HG02763 (cell line): ENCODE results near the gene PDE6C.

Experiments
- ATAC-seq: cut with Tn5 transposase; IDR thresholded peaks from one replicate; pipeline ENCODE4 v1.9.1; 2021; ENCODE audit warnings: mild to moderate bottlenecking, moderate library complexity; ENCODE audit not compliant: unreplicated experiment

PDE6C gene

DNA sequence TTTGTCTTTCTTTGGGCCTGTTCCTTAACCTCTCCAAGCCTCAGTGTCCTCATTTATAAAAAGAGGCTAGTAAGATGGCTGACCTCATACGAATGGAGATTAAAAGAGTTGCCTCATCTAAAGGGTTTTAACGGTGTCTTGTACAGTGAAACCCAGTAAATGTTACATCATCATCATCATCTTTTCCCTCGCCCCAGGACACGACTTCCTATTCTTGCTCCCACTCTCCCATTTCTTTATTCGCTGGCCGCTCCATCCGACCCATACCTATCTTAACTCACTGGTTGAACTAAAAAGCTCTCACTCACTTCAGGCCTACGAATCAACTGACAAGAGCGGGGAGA, 89.5 kb downstream of the PDE6C start:
- ATAC-seq, result peak; percentile 19

DNA sequence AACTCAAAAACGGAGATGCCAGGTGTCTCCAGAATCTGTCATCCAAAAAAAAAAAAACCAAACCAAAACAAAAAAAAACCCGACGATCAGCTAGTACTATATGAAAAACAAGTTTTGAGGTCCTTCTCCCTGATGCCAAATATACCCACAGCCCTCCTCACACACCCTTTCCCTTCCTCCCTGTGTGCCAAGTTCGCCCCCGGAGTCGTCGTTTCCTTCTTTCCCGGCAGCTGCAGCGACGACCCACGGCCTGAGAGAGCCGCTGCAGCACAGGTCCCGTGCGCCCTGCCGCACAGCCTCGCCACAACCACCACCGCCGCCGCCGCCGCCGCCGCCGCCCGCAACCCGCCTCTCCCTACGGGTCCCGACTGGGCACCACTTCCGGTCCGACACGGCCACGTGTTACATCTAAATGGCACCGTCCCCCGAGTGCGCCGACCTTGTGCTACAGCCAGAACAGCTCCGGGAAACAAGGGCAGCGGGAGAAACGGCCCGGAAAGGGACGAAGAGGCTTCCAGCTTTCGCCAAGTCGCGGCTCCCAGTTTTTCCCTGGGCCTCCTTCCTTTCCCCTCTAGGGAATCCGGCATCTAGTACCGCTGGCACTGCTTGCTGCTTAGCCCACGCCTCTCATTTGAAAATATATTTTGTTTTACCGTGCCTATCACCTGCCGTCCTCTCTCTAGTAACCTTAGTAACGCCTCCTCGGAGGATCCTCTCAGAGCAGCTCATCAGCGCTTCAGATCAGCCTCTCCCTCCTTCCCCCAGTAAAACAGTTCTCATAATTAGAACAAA, 90.1 kb downstream of the PDE6C start, which contains the start of gene FRA10AC1:
FRA10AC1 (minus strand) TSS at position 383 of the 792 bp plus-strand sequence. CDS start 2,486 bp downstream, outside the sequence.
- peak; percentile 90 for ATAC-seq

DNA sequence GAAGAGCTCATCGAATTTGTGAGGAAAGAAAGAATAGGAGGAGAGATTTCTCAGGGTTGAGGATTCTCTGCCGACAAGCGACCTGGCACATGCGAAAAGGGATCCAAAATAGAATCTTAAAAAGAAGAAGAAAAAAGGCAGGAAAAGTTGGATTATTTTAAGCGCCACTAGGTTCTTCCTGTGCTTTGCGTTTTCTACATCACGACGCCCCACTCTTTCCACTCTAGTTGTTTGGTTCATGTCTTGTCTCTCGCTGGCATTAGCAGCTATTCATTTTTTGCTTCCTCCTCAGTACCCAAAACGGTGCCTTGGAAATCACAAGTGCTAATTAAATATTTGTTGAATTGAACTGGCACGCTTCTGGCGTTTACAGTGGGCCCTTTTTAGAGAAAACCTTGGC, 90.7 kb downstream of the PDE6C start:
- no peak for ATAC-seq

DNA sequence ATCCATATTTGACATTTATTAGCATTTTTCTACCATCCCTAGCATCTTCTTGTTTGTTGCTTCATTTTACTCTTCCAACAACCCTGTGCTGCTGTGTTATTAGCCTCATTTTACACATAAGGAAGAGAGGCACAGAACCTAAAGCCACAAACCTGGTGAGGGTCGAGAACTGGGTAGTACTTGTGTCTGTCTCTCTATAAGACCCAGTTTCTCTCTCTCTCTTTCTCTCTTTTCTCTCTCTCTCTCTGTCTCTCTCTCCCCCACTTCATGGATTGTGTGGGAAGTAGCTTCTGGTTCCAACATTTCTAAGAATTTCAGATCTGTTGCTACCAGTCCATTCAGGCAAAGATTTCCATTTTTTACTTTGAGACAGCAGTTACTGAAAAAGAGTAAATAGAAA, 91.5 kb downstream of the PDE6C start:
- no peak for ATAC-seq

DNA sequence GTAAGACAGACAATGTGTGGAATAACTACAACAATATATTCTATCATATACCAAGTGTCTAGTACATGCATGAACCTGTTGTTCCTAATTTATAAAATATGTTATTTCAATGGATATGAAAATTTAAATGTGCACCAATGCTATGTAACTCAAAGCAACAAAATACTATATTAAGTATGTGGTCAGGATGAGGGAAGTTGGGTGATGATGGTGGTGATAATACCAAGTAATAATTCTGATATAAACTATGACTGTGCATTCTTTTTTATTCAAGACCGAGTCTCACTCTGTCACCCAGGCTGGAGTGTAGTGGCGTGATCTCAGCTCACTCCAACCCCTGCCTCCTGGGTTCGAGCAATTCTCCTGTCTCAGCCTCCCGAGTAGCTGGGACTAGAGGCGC, 92.1 kb downstream of the PDE6C start:
- ATAC-seq, result no peak

DNA sequence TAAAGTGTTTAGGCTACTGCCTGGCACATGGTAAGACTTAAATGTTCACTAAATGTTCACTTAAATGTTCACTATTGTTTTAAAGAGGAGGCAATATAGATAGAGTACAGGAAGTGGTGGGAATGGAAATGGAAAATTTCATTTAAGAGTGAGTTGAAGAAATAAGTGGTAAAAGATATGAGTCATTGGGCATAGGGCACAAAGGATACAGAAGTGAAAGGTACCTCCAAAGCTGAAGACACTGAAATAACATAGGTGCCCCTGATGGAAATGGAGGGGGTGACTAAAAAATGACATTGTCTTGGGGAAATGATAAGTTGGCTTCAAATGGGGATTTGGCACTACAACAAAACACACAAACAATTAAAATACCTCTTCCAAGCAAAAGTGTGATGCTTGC, 95.3 kb downstream of the PDE6C start:
- no peak for ATAC-seq

DNA sequence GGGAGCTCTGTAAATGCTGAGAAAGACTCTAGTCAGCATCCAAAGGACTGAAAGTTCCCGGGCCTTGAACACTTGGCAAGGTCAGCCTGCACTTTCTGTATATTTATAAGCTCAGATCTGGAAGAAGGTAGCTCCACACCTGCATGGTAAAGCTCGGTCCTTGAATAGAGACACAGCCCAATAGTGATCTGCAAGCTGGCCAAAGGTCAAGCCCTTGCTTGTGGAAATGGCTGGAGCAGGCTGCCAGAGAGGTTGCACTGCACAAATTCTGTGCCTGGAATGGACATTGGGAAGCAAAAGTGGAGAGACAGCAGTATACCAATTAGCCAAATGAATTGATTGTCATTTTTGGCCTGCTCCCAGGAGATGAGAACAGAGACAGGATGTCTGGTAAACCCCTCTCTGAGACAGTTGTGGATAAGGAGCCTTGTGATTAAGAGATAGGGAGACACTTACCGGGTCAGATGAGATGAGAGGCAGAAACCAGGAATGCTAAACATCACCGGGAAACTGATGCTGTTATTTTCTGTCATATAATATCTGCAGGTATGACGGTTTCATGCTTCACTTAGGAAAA, 98.1 kb downstream of the PDE6C start:
- no peak for ATAC-seq

DNA sequence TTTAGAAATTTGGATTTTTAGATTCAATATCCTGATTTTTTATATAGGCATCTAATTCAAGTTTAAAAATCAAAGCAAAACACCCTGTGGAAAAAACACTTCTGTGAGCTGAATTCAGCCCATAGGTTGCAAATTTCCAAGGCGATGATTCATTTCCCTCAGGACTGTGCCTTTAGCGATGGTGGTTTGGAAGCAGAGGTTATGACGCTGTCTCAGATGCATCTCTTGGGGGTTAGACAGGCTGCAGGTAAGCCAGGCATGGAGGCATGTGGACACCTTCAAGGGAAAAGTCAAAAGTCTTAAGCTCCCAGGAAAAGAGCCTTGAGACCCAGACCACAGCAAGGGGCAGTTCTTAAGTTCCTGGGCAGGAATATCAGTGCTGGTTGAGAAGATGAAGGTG, 99.6 kb downstream of the PDE6C start:
- ATAC-seq, result no peak

DNA sequence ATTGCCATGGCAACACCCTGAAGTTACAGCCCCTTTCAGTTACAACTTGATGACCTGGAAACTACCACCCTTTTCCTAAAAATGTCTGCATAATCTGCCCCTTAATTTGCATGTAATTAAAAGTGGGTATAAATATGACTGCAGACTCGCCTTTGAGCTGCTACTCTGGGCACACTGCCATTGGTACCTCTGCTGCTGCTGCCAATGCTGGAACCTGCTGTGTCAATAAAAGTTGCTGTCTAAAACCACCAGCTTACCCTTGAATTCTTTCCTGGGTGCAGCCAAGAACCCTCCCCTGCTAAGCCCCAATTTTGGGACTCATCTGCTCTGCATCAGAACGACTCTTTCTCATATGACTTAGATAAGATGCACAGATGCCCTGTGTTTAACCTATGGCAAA, 100.3 kb downstream of the PDE6C start:
- ATAC-seq, result no peak

DNA sequence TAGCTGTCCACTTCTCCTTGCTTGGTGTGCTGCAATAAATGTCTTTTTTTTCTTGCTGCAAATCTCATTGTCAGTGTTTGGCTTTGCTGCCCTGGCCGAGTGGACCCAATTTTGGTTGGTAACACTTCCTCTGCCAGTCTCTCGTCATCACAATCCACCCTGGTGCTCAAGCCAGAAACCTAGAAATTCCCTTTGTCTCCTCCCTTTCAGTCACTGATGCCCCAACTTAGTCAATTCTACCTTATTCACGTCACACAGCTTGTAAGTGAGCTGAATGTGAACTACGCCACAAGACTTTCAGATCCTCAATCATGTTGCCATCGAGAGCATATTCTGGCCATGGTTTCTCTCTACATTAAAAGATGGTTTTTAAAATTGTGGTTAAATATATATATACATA, 103.0 kb downstream of the PDE6C start:
- peak; percentile 83 for ATAC-seq
